Measurements from ENCODE around the gene DCUN1D2. TPM values are rescaled to one million over a fixed set of nuclear protein-coding genes. Genes with fewer than 3 reads are reported as not detected.

DCUN1D2 gene
- total RNA-seq, 3 donors from 2014 or later: 17.7 to 32.4 (median 22.6) TPM

- Histone ChIP-seq H3K9me3 (no peaks in the 10 kb centered on the region), H3K36me3 (ENCODE audit: low read depth) (no peaks in the 10 kb centered on the region), H3K4me3 (no peak overlapping the region), H3K4me1 (ENCODE audit: low read depth) (no peaks in the 10 kb centered on the region)
- DNase-seq (no peak), ATAC-seq (no peak)
- intact Hi-C loops (cut with DNase I, micrococcal nuclease): no loop called here
- TF ChIP-seq, protein P1, sequence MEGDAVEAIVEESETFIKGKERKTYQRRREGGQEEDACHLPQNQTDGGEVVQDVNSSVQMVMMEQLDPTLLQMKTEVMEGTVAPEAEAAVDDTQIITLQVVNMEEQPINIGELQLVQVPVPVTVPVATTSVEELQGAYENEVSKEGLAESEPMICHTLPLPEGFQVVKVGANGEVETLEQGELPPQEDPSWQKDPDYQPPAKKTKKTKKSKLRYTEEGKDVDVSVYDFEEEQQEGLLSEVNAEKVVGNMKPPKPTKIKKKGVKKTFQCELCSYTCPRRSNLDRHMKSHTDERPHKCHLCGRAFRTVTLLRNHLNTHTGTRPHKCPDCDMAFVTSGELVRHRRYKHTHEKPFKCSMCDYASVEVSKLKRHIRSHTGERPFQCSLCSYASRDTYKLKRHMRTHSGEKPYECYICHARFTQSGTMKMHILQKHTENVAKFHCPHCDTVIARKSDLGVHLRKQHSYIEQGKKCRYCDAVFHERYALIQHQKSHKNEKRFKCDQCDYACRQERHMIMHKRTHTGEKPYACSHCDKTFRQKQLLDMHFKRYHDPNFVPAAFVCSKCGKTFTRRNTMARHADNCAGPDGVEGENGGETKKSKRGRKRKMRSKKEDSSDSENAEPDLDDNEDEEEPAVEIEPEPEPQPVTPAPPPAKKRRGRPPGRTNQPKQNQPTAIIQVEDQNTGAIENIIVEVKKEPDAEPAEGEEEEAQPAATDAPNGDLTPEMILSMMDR (IDR thresholded peaks at IDR 0.05): no peak
Measured at GRCh38 chr13:113417008-113417751, 73.3 kb downstream of the DCUN1D2 start.

- Histone ChIP-seq H3K4me3 (no peak overlapping the region), H3K4me1 (ENCODE audit: low read depth) (no peaks in the 10 kb centered on the region), H3K9me3 (no peaks in the 10 kb centered on the region), H3K36me3 (ENCODE audit: low read depth) (no peaks in the 10 kb centered on the region)
- TF ChIP-seq, protein P1 (IDR thresholded peaks at IDR 0.05): no peak
- no peak for DNase-seq
- ATAC-seq: no peak
- intact Hi-C loops (cut with DNase I, micrococcal nuclease): no loop called here
Measured at GRCh38 chr13:113415825-113416224, 74.7 kb downstream of the DCUN1D2 start.

- no peaks in the 10 kb centered on the region for H3K4me1 ChIP-seq (ENCODE audit: low read depth)
- intact Hi-C loops (cut with DNase I, micrococcal nuclease): no loop called here
- no peak overlapping the region for H3K4me3 ChIP-seq
- no peaks in the 10 kb centered on the region for H3K9me3 ChIP-seq
- H3K36me3 ChIP-seq (ENCODE audit: low read depth): no peaks in the 10 kb centered on the region
- DNase-seq: no peak
- no peak for ATAC-seq
- TF ChIP-seq, protein P1 (IDR thresholded peaks at IDR 0.05): no peak
Measured at GRCh38 chr13:113415032-113415431, 75.5 kb downstream of the DCUN1D2 start.

GRCh38 chr13:113414335-113414734 lies 76.2 kb downstream of the DCUN1D2 start:
- intact Hi-C loops (cut with DNase I, micrococcal nuclease): no loop called here
- Histone ChIP-seq H3K4me1 (ENCODE audit: low read depth) (no peaks in the 10 kb centered on the region), H3K4me3 (no peak overlapping the region), H3K36me3 (ENCODE audit: low read depth) (no peaks in the 10 kb centered on the region), H3K9me3 (no peaks in the 10 kb centered on the region)
- no peak for DNase-seq
- TF ChIP-seq, protein P1 (IDR thresholded peaks at IDR 0.05): no peak
- ATAC-seq: no peak

- intact Hi-C loops (cut with DNase I, micrococcal nuclease): no loop called here
- no peaks in the 10 kb centered on the region for H3K36me3 ChIP-seq (ENCODE audit: low read depth)
- peak; percentile 85 for ATAC-seq
- H3K4me3 ChIP-seq: no peak overlapping the region
- H3K9me3 ChIP-seq: no peaks in the 10 kb centered on the region
- TF ChIP-seq, protein P1 (IDR thresholded peaks at IDR 0.05): no peak
- no peaks in the 10 kb centered on the region for H3K4me1 ChIP-seq (ENCODE audit: low read depth)
- peak in 2 of 3 donors; percentile 48 to 54 for DNase-seq
Measured at GRCh38 chr13:113413898-113414282, 76.6 kb downstream of the DCUN1D2 start.

Data from mucosa of descending colon (tissue), 3 donors.